Measurements from ENCODE around the gene OR2T6.
"Not testable (repeated sequence)": the region's sequence is repeated elsewhere in the genome, so short reads cannot be mapped to it uniquely, and the experiment has no call there.

The OR2T6 gene, protein sequence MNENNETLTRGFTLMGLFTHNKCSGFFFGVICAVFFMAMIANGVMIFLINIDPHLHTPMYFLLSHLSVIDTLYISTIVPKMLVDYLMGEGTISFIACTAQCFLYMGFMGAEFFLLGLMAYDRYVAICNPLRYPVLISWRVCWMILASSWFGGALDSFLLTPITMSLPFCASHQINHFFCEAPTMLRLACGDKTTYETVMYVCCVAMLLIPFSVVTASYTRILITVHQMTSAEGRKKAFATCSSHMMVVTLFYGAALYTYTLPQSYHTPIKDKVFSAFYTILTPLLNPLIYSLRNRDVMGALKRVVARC

GRCh38 chr1:248375446-248375845 lies at the start of gene OR2T6:
Gene OR2T6, plus strand, starts transcription at chr1:248375746. Its CDS starts 11,863 bp downstream, at chr1:248387609.
- in situ Hi-C loops (cut with MboI; ENCODE audit: low sequenced_read_pairs), result no loop called here

DNA sequence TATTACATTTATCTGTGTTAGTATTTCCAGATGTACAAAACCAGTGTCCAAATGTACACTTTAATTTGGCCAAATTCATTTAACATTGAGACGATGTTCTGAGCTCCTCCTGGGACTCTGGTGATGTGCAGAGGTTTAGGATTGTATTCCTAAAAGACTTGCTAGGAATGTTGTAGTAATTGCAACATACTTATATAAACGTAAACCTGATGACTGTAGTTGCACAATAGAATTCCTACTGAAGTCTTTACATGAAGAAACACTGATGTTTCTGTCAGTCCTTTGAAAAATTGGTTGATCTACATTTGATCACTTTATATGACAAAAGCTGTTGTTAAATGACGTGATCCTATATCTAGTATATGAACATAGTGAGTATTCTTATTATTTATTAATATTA lies 32.1 kb upstream of the OR2T6 start:
- in situ Hi-C loops (cut with MboI; ENCODE audit: low sequenced_read_pairs), result no loop called here

DNA sequence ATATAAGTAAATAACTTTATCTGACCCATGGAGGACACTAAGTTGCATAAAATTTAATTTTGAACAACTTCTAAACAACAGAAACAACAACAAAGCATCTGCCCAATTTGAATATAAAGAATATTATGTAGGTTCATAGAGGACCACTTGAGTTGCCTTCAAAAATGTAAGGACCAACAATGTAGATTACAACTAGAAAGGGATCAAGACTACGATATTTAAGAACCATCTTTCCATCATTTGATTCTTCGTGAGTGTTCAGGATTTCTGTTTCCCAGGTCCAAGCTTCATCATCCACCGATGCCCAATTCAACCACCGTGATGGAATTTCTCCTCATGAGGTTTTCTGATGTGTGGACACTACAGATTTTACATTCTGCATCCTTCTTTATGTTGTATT lies 27.1 kb upstream of the OR2T6 start, which contains the start of gene OR14C36:
Gene OR14C36 (plus strand): TSS at position 301 of the 400 bp plus-strand sequence. CDS start 0 bp downstream, at position 301.
- in situ Hi-C loops (cut with MboI; ENCODE audit: low sequenced_read_pairs), result no loop called here

DNA sequence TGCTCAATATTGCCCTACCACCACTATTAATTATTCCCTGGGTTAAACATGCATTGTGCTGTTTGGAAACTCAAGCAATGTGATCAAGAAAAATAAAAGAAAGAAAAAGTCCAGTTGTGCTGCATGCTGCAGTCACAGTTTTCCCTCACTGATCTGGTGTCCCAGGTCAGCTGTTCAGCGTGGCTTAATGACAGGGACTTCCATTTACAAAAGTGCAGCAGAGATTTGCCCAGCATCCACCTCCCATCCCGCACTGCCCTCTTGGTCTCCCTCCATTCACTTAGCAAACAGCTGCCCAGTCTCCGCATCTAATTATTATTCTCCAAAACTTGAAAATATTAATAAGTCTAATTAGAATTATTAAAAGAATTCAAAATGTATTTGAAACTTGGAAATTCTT lies 16.1 kb upstream of the OR2T6 start:
- in situ Hi-C loops (cut with MboI; ENCODE audit: low sequenced_read_pairs), result no loop called here

- in situ Hi-C loops (cut with MboI; ENCODE audit: low sequenced_read_pairs), result no loop called here
Measured at GRCh38 chr1:248361121-248361715, 14.3 kb upstream of the OR2T6 start, which contains the start of gene OR2T4. Gene OR2T4, plus strand, starts transcription at chr1:248361665. Its CDS starts 0 bp downstream, at chr1:248361665.

- in situ Hi-C loops (cut with MboI; ENCODE audit: low sequenced_read_pairs), result no loop called here
Measured at GRCh38 chr1:248366609-248367008, 8.9 kb upstream of the OR2T6 start.

GRCh38 chr1:248372394-248372793 lies 3.2 kb upstream of the OR2T6 start:
- in situ Hi-C loops (cut with MboI; ENCODE audit: low sequenced_read_pairs), result no loop called here

DNA sequence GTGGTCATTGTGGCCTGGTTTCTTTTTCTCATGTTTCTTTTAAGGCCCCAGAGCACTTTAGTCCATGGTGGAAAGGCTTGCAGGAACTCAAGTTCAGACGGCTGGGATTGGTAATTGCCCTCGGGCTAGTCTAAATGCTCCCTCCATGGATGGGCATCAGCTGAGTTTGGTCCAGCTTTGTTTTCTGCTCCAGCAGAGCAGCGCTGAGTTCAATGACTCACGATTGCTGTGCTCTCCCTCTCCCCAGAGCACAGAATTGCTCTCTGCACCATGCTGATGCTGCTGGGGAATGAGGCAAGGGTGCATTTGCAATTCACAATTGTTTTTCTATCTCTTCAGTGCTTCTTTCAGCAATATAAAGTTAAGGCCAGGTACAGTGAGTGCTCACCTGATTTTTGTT lies 1.8 kb upstream of the OR2T6 start:
- in situ Hi-C loops (cut with MboI; ENCODE audit: low sequenced_read_pairs), result no loop called here

DNA sequence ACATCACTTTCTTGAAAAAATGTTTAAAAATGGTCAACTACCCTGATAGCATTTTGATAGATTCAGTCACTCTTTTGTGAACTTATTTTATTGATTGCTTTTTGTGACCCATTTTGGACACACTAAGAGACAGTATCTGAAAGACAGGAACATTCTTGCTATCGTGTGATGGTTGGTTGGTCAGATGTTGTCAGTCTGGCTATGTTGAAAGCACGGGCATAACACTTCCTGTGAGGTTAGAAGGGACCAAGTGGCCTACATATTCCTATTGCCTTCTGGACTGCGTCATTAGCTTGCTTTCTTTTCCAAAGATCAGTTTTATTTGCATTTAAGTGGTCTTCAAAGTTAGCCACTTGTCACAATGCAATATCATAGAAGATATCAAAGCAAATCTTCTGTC lies 1.4 kb downstream of the OR2T6 start:
- in situ Hi-C loops (cut with MboI; ENCODE audit: low sequenced_read_pairs), result no loop called here

DNA sequence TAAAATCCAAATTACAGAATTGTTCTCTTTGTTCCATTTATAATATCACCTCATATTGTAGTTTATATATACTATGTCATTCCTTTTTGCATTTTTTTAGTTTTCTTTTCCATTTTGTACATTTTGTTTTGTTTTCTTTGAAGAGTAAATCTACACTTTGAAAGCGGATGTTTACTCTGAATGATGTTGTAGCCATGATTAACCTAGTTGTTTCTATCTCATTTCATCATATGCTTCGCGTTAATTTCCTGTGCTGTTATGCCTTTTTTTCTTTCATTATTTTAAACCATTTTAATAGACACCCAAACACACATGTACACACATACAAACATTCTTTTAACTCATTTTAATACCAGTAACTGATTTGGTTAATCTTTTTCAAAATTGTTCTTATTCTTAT lies 5.3 kb downstream of the OR2T6 start:
- in situ Hi-C loops (cut with MboI; ENCODE audit: low sequenced_read_pairs), result no loop called here

- in situ Hi-C loops (cut with MboI; ENCODE audit: low sequenced_read_pairs), result no loop called here
Measured at GRCh38 chr1:248388426-248388825, 12.9 kb downstream of the OR2T6 start.

DNA sequence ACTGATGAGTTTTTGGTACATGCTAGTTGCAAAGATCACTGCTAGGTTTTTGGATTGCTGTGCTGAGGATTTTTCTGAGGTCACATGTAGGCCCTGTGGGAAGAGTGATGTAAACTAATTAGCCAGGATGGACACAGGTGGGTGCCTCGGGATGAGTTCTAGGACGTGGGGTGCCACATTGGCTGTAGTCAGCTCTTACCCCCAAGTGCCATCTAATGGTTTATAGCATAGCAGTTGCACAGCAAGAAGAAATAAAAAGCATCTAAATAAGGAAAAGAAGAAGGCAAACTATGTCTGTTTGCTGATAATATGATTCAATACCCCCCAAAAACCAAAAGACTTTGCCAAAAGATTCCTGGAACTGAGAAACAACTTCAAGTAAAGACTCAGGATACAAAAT lies 17.5 kb downstream of the OR2T6 start:
- in situ Hi-C loops (cut with MboI; ENCODE audit: low sequenced_read_pairs), result no loop called here

DNA sequence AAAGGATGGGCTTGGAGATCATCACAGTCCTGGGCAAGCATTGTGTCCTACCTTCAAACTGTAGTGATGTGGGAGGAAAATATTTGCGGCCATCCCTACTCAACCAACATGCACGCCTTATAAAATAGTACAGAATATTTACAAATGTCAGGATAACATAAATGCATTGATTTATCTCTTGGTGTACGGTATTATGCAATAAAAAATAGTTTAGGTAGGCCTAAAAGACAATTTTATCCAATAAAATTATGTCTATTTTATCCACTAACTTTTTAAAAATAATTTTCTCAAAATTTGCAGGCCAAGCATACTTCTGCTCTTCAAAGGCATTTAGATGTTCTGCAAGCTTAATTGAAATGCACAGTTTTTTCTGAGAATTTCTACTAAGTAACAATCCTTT lies 27.2 kb downstream of the OR2T6 start, which contains the start of gene OR2T1:
Gene OR2T1 (plus strand): TSS at position 301 of the 400 bp plus-strand sequence. CDS start 3,100 bp downstream, outside the sequence.
- in situ Hi-C loops (cut with MboI; ENCODE audit: low sequenced_read_pairs), result no loop called here

- in situ Hi-C loops (cut with MboI; ENCODE audit: low sequenced_read_pairs), result no loop called here
Measured at GRCh38 chr1:248404024-248404423, 28.5 kb downstream of the OR2T6 start.

DNA sequence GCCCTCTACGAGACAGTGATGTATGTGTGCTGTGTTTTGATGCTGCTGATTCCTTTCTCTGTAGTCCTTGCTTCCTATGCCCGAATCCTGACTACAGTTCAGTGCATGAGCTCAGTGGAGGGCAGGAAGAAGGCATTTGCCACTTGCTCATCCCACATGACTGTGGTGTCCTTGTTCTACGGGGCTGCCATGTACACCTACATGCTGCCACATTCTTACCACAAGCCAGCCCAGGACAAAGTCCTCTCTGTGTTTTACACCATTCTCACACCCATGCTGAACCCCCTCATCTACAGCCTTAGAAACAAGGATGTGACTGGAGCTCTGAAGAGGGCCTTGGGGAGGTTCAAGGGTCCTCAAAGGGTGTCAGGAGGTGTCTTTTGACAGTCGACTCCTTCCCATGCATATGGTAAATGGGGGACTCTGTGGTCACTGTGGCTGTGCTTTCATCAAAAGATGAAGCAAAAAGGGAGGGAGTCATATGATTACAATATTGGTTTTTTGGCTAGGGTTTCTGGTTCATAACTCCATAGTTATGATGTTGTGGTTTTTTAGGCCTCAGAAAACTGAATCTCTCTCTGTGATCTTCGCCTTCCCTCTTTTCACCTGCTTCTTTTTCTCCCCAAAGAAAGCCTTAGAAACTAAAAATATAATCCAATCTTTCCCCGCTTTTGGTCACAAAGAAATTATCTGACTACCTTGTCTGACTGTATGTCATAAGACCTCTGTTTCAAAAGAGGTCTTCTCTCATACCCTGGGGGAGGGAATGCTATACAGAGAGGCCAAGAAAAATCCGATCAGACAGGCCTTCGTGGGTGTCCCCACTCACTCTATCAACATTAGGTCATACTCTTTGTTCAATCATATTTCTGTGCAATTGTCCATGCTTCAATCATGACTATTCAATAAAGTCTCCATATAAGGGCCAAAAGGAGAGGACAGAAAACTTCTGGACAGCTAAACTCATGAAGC lies 31.5 kb downstream of the OR2T6 start:
- in situ Hi-C loops (cut with MboI; ENCODE audit: low sequenced_read_pairs), result no loop called here

GRCh38 chr1:248416226-248416625 lies 40.7 kb downstream of the OR2T6 start:
- in situ Hi-C loops (cut with MboI; ENCODE audit: low sequenced_read_pairs), result no loop called here

DNA sequence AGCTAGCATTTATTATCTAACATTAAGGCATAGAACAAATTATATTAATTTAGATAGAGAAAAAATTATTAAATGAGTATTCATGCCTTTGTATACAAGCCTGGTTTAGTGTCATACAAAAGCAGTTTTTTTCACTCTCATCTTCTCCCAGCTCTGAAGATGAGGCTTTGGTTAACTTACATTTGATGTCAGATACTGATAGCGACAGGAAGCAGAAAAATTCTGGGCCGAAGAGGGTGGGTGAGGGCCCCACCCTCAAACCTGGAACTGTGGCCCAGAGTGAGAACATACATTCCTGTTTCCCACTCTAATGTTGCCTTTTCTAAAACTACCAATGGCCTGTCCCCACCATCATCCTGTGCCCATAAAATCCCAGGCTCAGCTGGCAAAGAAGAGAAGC lies 42.3 kb downstream of the OR2T6 start:
- in situ Hi-C loops (cut with MboI; ENCODE audit: low sequenced_read_pairs), result no loop called here

- in situ Hi-C loops (cut with MboI; ENCODE audit: low sequenced_read_pairs), result no loop called here
Measured at GRCh38 chr1:248421384-248421783, 45.8 kb downstream of the OR2T6 start.

DNA sequence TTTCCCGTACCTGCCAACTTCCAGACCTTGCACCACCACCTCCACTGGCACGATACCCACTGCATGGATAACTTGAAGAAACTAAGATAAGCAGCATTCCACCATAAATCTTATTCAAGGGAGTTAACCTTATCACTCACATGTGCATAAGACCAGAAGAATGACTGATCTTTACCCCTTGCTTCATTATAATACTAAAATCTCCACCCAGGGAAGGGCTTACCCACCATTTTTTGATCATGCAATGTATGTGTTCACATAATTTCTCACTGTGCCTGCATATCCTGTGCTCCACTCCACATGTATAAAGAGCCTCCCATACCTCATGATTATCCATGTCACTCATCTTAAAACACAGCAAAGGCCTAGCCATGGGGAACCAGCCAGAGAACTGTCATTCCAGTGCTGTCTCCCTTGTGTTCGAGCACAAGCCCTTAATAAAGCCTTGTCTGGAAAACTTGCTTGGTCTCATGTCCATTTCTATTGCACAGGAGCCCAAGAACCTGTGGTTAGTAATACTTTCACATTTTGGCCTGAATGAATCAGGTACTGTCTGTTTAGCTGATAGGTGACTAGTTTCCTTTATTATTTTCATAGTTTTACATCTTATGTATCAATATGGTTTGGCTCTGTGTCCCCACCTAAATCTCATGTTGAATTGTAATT lies 52.1 kb downstream of the OR2T6 start:
- in situ Hi-C loops (cut with MboI; ENCODE audit: low sequenced_read_pairs), result not testable (repeated sequence)

DNA sequence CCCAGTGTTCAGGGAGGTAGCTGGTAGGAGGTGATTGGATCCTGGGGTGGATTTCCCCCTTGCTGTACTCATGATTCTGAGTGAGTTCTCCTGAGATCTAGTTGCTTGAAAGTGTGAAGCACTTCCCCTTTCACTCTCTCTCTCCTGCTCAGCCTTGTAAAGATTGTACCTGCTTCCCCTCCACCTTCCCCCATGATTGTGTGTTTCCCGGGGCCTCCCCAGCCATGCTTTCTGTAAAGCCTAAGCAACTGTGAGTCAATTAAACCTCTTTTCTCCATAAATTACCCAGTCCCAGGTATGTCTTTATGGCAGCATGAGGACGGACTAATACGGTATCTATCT lies 52.6 kb downstream of the OR2T6 start:
- in situ Hi-C loops (cut with MboI; ENCODE audit: low sequenced_read_pairs), result not testable (repeated sequence)

- in situ Hi-C loops (cut with MboI; ENCODE audit: low sequenced_read_pairs), result not testable (repeated sequence)
Measured at GRCh38 chr1:248431683-248432082, 56.1 kb downstream of the OR2T6 start.
